ENCODE measurements around the gene CD109. TPM values are rescaled to one million over a fixed set of nuclear protein-coding genes. Genes with fewer than 3 reads are reported as not detected.

Gene CD109
- total and polyA plus RNA-seq, 2 of the 4 experiments (the other 2 are of a cell fraction): 3.6 to 5.0 TPM

- Histone ChIP-seq H3K9me3 (ENCODE audit: control insufficient read depth, insufficient read depth, low read length) (no peaks in the 10 kb centered on the region), H2BK15ac (ENCODE audit: low read depth, low read length) (no peak overlapping the region), H3K56ac (ENCODE audit: extremely low read depth, insufficient read depth, low read length) (no peak overlapping the region), H3K4ac (ENCODE audit: low read depth, low read length) (no peak overlapping the region), H2AFZ (replicated peaks; ENCODE audit: low read length, poor library complexity) (no peak overlapping the region), H4K5ac (ENCODE audit: low read depth, low read length) (no peak overlapping the region), H3K4me3 (ENCODE audit: insufficient read depth, low read depth, low read length) (no peak overlapping the region), H3K27me3 (ENCODE audit: control insufficient read depth, insufficient read depth, low read length) (no peaks in the 10 kb centered on the region), H4K91ac (ENCODE audit: insufficient read depth, low read depth, low read length) (no peak overlapping the region), H3K27ac (ENCODE audit: insufficient read depth, low read length) (no peak overlapping the region), H2BK20ac (ENCODE audit: low read depth, low read length) (no peak overlapping the region), H3K14ac (replicated peaks; ENCODE audit: low read depth, low read length) (no peak overlapping the region), H3K9me1 (ENCODE audit: insufficient read depth, low read length) (peaks cover 3% of the 10 kb centered on the region; the same call in 1 of the 2 replicates), H3K36me3 (ENCODE audit: control insufficient read depth, insufficient read depth, low read length) (0 out of 2 replicates have a peak, but pooled peaks cover 3% of the 10 kb centered on the region), H4K8ac (ENCODE audit: low read depth in 2 of 2, low read length in 2 of 2) (no peak overlapping the region), H2AK5ac (ENCODE audit: low read depth, low read length) (no peak overlapping the region), H4K20me1 (ENCODE audit: insufficient read depth, low read length) (no peaks in the 10 kb centered on the region), H2BK120ac (ENCODE audit: low read depth, low read length) (no peak overlapping the region), H3K4me1 (ENCODE audit: control insufficient read depth, insufficient read depth, low read length) (peaks cover 2% of the 10 kb centered on the region; the same call in 1 of the 2 replicates), H3K4me2 (ENCODE audit: low read depth, low read length) (no peak overlapping the region), H3K9ac (ENCODE audit: low read depth, low read length) (no peak overlapping the region), H3K23ac (ENCODE audit: low read depth, low read length) (no peak overlapping the region), H2BK5ac (ENCODE audit: low read depth, low read length, poor library complexity, severe bottlenecking) (no peak overlapping the region), H2AK9ac (replicated peaks; ENCODE audit: low read depth, low read length, poor library complexity) (no peak overlapping the region), H3K18ac (ENCODE audit: low read depth, low read length) (no peak overlapping the region), H3K79me1 (ENCODE audit: low read depth in 1 of 2, low read length in 2 of 2) (no peaks in the 10 kb centered on the region)
- DNase-seq: no peak
- WGBS, 2 experiments (ENCODE audit: extremely low coverage in 2 of 2, insufficient read length in 1 of 2): no CpG with 5 or more reads among the region's 3 CpGs
- intact Hi-C loops (cut with micrococcal nuclease) (no loop called here), dilution Hi-C loops (cut with HindIII; ENCODE audit: low sequenced_read_pairs, unreplicated experiment) (no loop called here), in situ Hi-C loops (cut with MboI; ENCODE audit: low sequenced_read_pairs) (no loop called here)
- no TSS peak for BruUV-seq (replicated peaks)
- CTCF ChIA-PET: interaction anchor here (2.2 kb wide), 1 partner anchor 13 kb away, joined by 8 read pairs; no protein-coding TSS in a partner anchor
- POLR2A ChIA-PET (ENCODE audit: unreplicated experiment): no interaction called here
- no peak for ATAC-seq (ENCODE audit: low read depth)
- TF ChIP-seq POLR2A (IDR thresholded peaks at IDR 0.05; ENCODE audit: low read depth, low read length) (no peak), FOS (IDR thresholded peaks at IDR 0.05; ENCODE audit: low read depth, low read length) (no peak), NFE2L2 (IDR thresholded peaks at IDR 0.05; ENCODE audit: low read depth, low read length) (no peak), RCOR1 (IDR thresholded peaks at IDR 0.05; ENCODE audit: insufficient replicate concordance, low read length) (no peak), RFX5 (IDR thresholded peaks at IDR 0.05; ENCODE audit: low read depth, low read length) (no peak), CTCF (conservative IDR thresholded peaks at IDR 0.05; ENCODE audit: low read depth, low read length) (no peak), MXI1 (IDR thresholded peaks at IDR 0.05; ENCODE audit: borderline replicate concordance, low read depth, low read length) (no peak), MAZ (IDR thresholded peaks at IDR 0.05; ENCODE audit: borderline replicate concordance, low read depth, low read length) (no peak), SMC3 (IDR thresholded peaks at IDR 0.05; ENCODE audit: low read depth, low read length) (no peak), CHD1 (IDR thresholded peaks at IDR 0.05; ENCODE audit: low read depth, low read length) (no peak), ELK1 (IDR thresholded peaks at IDR 0.05; ENCODE audit: borderline replicate concordance, low read depth, low read length) (no peak), MAFK (IDR thresholded peaks at IDR 0.05; ENCODE audit: low read depth, low read length) (no peak), USF2 (IDR thresholded peaks at IDR 0.05; ENCODE audit: low read depth, low read length) (no peak), BHLHE40 (IDR thresholded peaks at IDR 0.05; ENCODE audit: low read depth, low read length) (no peak), CEBPB (IDR thresholded peaks at IDR 0.05; ENCODE audit: low read depth, low read length) (no peak)
Measured at GRCh38 chr6:73784726-73785505, 88.9 kb downstream of the CD109 start.

All from IMR-90 (cell line).